Activated B cell treated with CpG ODN at 0.5 μM for 24 hours (primary cell): ENCODE measurements around the gene STIM1. TPM values are rescaled to one million over a fixed set of nuclear protein-coding genes. Genes with fewer than 3 reads are reported as not detected.

ENCODE experiments used
- ATAC-seq: fragments of 200-7000 bp; cut with Tn5 transposase; one replicate; pipeline ENCODE4 v1.10.0; 2021; ENCODE audit warnings: low read depth, mild to moderate bottlenecking, moderate library complexity
- CTCF ChIA-PET: fragments of 350-600 bp; sonication (Branson Sonifier 250); formaldehyde crosslinking; loops from one replicate; lab custom pipeline; 2021; ENCODE audit warnings: antibody characterized with exemption; lab: Charles Lee
- POLR2A ChIA-PET: fragments of 350-600 bp; sonication (Branson Sonifier 250); formaldehyde crosslinking; loops from one replicate; lab custom pipeline; 2021; ENCODE audit warnings: antibody characterized with exemption; lab: Charles Lee
- DNase-seq: peaks from one replicate; pipeline ENCODE4 v3.0.0; 2022
- H3K27ac Mint-ChIP-seq: one replicate; pipeline ENCODE4 v1.8.0; 2020; ENCODE audit warnings: mixed read lengths
- H3K27me3 Mint-ChIP-seq: one replicate; pipeline ENCODE4 v1.8.0; 2021; ENCODE audit warnings: mixed read lengths
- H3K36me3 Mint-ChIP-seq: one replicate; pipeline ENCODE4 v1.8.0; 2021; ENCODE audit warnings: low read depth, mixed read lengths
- H3K4me1 Mint-ChIP-seq: one replicate; pipeline ENCODE4 v1.8.0; 2021; ENCODE audit warnings: mixed read lengths
- H3K4me3 Mint-ChIP-seq: one replicate; pipeline ENCODE4 v1.8.0; 2020; ENCODE audit warnings: mild to moderate bottlenecking, mixed read lengths
- H3K9me3 Mint-ChIP-seq: one replicate; pipeline ENCODE4 v1.8.0; 2020; ENCODE audit warnings: mixed read lengths
- intact Hi-C: fragments of 100-400 bp; cut with micrococcal nuclease; formaldehyde crosslinking; loops from one replicate; pipeline ENCODE4 v1.15.1; 2024
- total RNA-seq: library from RNA; stranded (reverse); gene quantifications from 2 replicates; pipeline ENCODE4 v1.2.3, GENCODE V29; 2022
- TF ChIP-seq, protein P1 (sequence below): fragments of 200-600 bp; IDR thresholded peaks from one replicate; pipeline ENCODE4 v1.8.0; 2022; ENCODE audit warnings: antibody characterized with exemption, mild to moderate bottlenecking

STIM1 gene
- total RNA-seq, 1 donor from 2014 or later: 38.4 TPM

DNA sequence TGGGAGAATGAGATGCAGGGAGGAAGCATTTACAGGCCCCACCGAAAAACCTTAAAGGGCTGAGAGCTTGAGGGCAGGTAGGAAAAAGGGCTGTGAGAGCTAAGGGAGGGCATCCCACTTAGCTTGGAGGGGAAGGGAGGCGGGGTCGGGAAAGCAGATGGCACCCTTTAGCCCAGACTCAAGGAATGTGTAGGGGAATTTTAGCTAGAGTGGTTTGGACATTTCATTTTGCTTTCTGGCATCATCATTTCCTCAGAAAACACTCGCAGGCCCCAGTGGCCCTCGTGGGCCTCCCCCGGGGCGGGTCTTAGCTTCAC, 846 bp upstream of the STIM1 start:
- Mint-ChIP-seq H3K4me1 (peaks cover 57% of the 10 kb centered on the region), H3K27ac (peak overlapping the region; percentile 99), H3K4me3 (peak overlapping the region; percentile 90), H3K36me3 (peaks cover 4% of the 10 kb centered on the region), H3K9me3 (no peaks in the 10 kb centered on the region), H3K27me3 (no peaks in the 10 kb centered on the region)
- CTCF ChIA-PET: interaction anchor here (0.8 to 14.0 kb wide), 45 partner anchors 8 to 228 kb away, joined by 3 to 526 read pairs (median 6); partner anchors contain the start of genes NUP98 and RHOG
- TF ChIP-seq, protein P1, sequence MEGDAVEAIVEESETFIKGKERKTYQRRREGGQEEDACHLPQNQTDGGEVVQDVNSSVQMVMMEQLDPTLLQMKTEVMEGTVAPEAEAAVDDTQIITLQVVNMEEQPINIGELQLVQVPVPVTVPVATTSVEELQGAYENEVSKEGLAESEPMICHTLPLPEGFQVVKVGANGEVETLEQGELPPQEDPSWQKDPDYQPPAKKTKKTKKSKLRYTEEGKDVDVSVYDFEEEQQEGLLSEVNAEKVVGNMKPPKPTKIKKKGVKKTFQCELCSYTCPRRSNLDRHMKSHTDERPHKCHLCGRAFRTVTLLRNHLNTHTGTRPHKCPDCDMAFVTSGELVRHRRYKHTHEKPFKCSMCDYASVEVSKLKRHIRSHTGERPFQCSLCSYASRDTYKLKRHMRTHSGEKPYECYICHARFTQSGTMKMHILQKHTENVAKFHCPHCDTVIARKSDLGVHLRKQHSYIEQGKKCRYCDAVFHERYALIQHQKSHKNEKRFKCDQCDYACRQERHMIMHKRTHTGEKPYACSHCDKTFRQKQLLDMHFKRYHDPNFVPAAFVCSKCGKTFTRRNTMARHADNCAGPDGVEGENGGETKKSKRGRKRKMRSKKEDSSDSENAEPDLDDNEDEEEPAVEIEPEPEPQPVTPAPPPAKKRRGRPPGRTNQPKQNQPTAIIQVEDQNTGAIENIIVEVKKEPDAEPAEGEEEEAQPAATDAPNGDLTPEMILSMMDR: no peak
- POLR2A ChIA-PET: interaction anchor here (0.6 to 8.0 kb wide), 53 partner anchors 13 to 240 kb away, joined by 3 to 352 read pairs (median 6); partner anchors contain the start of genes NUP98, PGAP2, RHOG and RRM1
- ATAC-seq: no peak
- intact Hi-C loops: loop anchor here (1.0 to 2.0 kb wide), 12 partner anchors 13 to 240 kb away; partner anchors contain the start of genes NUP98 and RRM1
- no peak for DNase-seq

DNA sequence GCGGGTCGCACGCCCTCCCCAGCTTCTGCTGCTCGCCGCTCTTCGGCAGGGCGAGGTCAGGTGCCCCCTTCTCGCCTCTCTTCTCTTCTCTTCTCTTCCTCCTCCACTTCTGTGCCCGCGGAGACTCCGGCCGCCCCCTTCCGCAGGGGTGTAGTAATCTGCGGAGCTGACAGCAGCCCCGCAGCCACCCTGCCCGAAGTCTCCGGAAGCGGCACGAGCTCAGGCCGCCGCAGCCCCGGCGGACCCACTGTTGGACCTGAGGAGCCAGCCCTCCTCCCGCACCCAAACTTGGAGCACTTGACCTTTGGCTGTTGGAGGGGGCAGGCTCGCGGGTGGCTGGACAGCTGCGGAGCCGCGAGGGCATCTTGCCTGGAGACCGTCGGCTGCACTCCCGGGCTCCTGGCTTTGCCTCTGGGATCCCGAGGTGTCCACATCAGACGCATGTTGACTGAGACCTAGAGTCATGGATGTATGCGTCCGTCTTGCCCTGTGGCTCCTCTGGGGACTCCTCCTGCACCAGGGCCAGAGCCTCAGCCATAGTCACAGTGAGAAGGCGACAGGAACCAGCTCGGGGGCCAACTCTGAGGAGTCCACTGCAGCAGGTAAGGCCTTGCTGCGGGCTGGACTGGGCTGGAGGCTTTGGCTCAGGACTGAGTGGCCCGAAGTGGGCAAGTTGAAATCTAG, 486 bp downstream of the STIM1 start:
- Mint-ChIP-seq H3K4me1 (peaks cover 70% of the 10 kb centered on the region), H3K27ac (peak overlapping the region; percentile 89), H3K27me3 (no peaks in the 10 kb centered on the region), H3K36me3 (peaks cover 4% of the 10 kb centered on the region), H3K9me3 (no peaks in the 10 kb centered on the region), H3K4me3 (peak overlapping the region; percentile 96)
- POLR2A ChIA-PET: interaction anchor here (0.6 to 8.0 kb wide), 35 partner anchors 12 to 216 kb away, joined by 3 to 352 read pairs (median 14); partner anchors contain the start of genes NUP98, PGAP2 and RHOG
- DNase-seq (no peak), ATAC-seq (peak; percentile 5)
- TF ChIP-seq, protein P1: no peak
- intact Hi-C loops: loop anchor here (1.0 to 2.0 kb wide), 5 partner anchors 8 to 129 kb away; no protein-coding TSS in a partner anchor
- CTCF ChIA-PET: interaction anchor here (1.0 to 14.0 kb wide), 25 partner anchors 9 to 213 kb away, joined by 3 to 526 read pairs (median 12); partner anchors contain the start of gene RHOG

DNA sequence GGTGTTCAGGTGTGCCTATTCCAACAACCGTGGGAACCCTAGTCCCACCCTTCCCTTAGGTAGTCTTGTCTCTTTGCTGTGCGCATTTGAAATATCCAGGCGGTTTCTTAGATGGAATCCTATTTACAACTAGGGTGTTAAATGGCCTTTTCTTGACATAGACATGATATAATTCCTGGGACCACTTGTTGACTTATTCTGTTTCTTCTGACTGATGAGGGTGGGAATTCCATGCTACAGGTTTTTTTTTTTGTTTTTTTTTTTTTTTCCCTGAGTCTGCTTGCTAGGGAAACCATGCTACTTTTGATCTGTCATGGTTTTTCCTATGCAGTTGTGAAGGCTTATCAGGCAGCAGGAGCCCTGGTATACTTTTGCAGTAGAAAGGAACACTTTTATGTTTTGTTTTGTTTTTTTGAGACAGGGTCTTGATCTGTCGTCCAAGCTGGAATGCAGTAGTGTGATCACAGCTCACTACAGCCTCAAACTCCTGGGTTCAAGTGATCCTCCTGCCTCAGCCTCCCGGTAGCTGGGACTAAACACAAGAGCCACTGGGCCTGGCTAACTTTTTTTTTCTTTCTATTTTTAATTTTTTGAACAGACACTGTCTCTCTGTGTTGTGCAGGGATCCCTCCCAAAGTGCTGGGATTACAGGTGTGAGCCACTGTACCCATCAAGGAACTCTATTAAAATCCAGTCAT, 1.5 kb downstream of the STIM1 start:
- H3K4me3 Mint-ChIP-seq: peak overlapping the region; percentile 96
- H3K27me3 Mint-ChIP-seq: no peaks in the 10 kb centered on the region
- TF ChIP-seq, protein P1: no peak
- DNase-seq (no peak), ATAC-seq (no peak)
- intact Hi-C loops: loop anchor here (1.0 kb wide), 1 partner anchor 7 kb away; no protein-coding TSS in a partner anchor
- ChIA-PET POLR2A (interaction anchor here (0.8 to 8.0 kb wide), 11 partner anchors 11 to 215 kb away, joined by 3 to 352 read pairs (median 43); partner anchors contain the start of gene RHOG), CTCF (interaction anchor here (0.6 to 14.0 kb wide), 7 partner anchors 8 to 215 kb away, joined by 3 to 526 read pairs (median 19); partner anchors contain the start of gene RHOG)
- H3K4me1 Mint-ChIP-seq: peaks cover 81% of the 10 kb centered on the region
- peak overlapping the region; percentile 89 for H3K27ac Mint-ChIP-seq
- peaks cover 4% of the 10 kb centered on the region for H3K36me3 Mint-ChIP-seq
- no peaks in the 10 kb centered on the region for H3K9me3 Mint-ChIP-seq

DNA sequence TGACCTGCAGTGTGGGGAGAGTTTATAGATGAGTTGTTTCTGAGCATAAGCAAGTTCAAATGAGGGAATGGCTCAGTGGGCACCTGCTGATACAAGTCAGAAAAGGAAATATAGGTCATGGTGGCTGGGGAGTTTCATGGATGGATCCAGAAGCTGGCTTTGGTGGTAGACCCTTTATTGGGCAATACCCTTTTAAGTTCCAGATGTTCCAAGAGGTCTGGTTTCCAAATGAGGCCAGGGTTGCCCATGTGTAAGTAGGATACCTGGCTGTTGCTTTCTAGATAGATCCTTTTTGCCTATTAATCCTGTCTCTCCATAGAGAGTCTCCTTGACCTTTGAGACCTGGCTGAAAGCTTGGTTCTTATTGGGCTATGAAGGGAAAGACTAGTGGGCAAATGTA, 2.2 kb downstream of the STIM1 start:
- no peak for DNase-seq
- no peaks in the 10 kb centered on the region for H3K27me3 Mint-ChIP-seq
- H3K4me3 Mint-ChIP-seq: peak overlapping the region; percentile 96
- H3K27ac Mint-ChIP-seq: peak overlapping the region; percentile 46
- no peak for ATAC-seq
- H3K4me1 Mint-ChIP-seq: peaks cover 87% of the 10 kb centered on the region
- intact Hi-C loops: no loop called here
- H3K36me3 Mint-ChIP-seq: peaks cover 4% of the 10 kb centered on the region
- POLR2A ChIA-PET: interaction anchor here (0.7 to 0.8 kb wide), 2 partner anchors 16 to 166 kb away, joined by 3 to 4 read pairs; no protein-coding TSS in a partner anchor
- CTCF ChIA-PET: interaction anchor here (1.5 to 2.3 kb wide), 2 partner anchors 8 to 215 kb away, joined by 6 to 7 read pairs; no protein-coding TSS in a partner anchor
- no peaks in the 10 kb centered on the region for H3K9me3 Mint-ChIP-seq
- TF ChIP-seq, protein P1: no peak
